HG02970 (cell line): ENCODE data around the gene LRRC8A.
"Not testable (repeated sequence)": the region's sequence is repeated elsewhere in the genome, so short reads cannot be mapped to it uniquely, and the experiment has no call there.

Experiments
- ATAC-seq: cut with Tn5 transposase; IDR thresholded peaks from one replicate; pipeline ENCODE4 v1.9.1; 2021; ENCODE audit warnings: mild to moderate bottlenecking, moderate library complexity, moderate number of reproducible peaks; ENCODE audit not compliant: unreplicated experiment, low FRiP score

LRRC8A gene

GRCh38 chr9:128881884-128882676 is at the start of gene LRRC8A, which contains the start of gene KYAT1:
Gene LRRC8A (plus strand): TSS chr9:128882133. CDS start chr9:128907165, 25,032 bp downstream.
Gene KYAT1 (minus strand): TSS chr9:128881950. CDS start chr9:128845405, 36,545 bp downstream.
- ATAC-seq = peak; percentile 92

GRCh38 chr9:128833696-128834095 is 48.2 kb upstream of the LRRC8A start:
- ATAC-seq = no peak

- ATAC-seq = no peak
Observed at GRCh38 chr9:128835246-128836210, 46.4 kb upstream of the LRRC8A start.

- no peak for ATAC-seq
Observed at GRCh38 chr9:128836509-128837145, 45.3 kb upstream of the LRRC8A start.

- ATAC-seq = no peak
Observed at GRCh38 chr9:128838338-128838737, 43.6 kb upstream of the LRRC8A start.

- no peak for ATAC-seq
Observed at GRCh38 chr9:128840524-128840923, 41.4 kb upstream of the LRRC8A start.

GRCh38 chr9:128841694-128842492 is 40.0 kb upstream of the LRRC8A start:
- no peak for ATAC-seq

GRCh38 chr9:128843171-128843570 is 38.8 kb upstream of the LRRC8A start:
- not testable (repeated sequence) for ATAC-seq

GRCh38 chr9:128845186-128845931 is 36.6 kb upstream of the LRRC8A start:
- no peak for ATAC-seq

GRCh38 chr9:128846680-128847030 is 35.3 kb upstream of the LRRC8A start:
- no peak for ATAC-seq

GRCh38 chr9:128847803-128848202 is 34.1 kb upstream of the LRRC8A start:
- no peak for ATAC-seq

- ATAC-seq = not testable (repeated sequence)
Observed at GRCh38 chr9:128851024-128851423, 30.9 kb upstream of the LRRC8A start.

GRCh38 chr9:128851779-128852600 is 29.9 kb upstream of the LRRC8A start:
- ATAC-seq = not testable (repeated sequence)

- ATAC-seq = not testable (repeated sequence)
Observed at GRCh38 chr9:128852646-128853045, 29.3 kb upstream of the LRRC8A start.

- not testable (repeated sequence) for ATAC-seq
Observed at GRCh38 chr9:128854454-128854853, 27.5 kb upstream of the LRRC8A start.

GRCh38 chr9:128858476-128858875 is 23.5 kb upstream of the LRRC8A start:
- not testable (repeated sequence) for ATAC-seq

GRCh38 chr9:128860937-128861336 is 21.0 kb upstream of the LRRC8A start:
- no peak for ATAC-seq

- no peak for ATAC-seq
Observed at GRCh38 chr9:128861501-128861900, 20.4 kb upstream of the LRRC8A start.
